SK-N-SH (cell line): ENCODE results near the gene CCDC40.

Experiments used
- CTCF ChIP-seq: fragments of 200-600 bp; sonication (generic); IDR thresholded peaks from 2 replicates; pipeline ENCODE4 v1.6.1; 2017; ENCODE audit warnings: antibody characterized with exemption, mild to moderate bottlenecking, moderate library complexity
- YY1 ChIP-seq: IDR thresholded peaks from 2 replicates; pipeline ENCODE4 v1.4.0; 2012; ENCODE audit warnings: low read depth, mild to moderate bottlenecking
- TF ChIP-seq, protein P1 (sequence below): IDR thresholded peaks from 2 replicates; pipeline ENCODE4 v1.6.1; 2012; ENCODE audit warnings: mild to moderate bottlenecking, low read depth, low read length, moderate library complexity

DNA sequence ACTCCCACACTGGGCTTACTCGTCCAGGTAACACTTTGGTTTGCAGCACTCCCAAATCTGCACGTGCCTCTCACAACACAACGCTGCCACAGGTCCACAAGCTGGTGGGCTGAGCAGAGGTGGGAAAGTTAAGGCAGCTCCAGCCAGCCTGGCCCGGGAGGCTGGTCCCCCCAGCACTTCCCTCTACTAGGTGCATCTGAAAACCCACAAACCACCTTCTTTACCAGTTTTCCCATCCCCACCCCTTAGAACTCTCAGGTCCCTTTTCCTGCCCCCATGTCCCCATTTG, 63.5 kb downstream of the CCDC40 start:
- no peak for TF ChIP-seq CTCF
- TF ChIP-seq, protein P1, sequence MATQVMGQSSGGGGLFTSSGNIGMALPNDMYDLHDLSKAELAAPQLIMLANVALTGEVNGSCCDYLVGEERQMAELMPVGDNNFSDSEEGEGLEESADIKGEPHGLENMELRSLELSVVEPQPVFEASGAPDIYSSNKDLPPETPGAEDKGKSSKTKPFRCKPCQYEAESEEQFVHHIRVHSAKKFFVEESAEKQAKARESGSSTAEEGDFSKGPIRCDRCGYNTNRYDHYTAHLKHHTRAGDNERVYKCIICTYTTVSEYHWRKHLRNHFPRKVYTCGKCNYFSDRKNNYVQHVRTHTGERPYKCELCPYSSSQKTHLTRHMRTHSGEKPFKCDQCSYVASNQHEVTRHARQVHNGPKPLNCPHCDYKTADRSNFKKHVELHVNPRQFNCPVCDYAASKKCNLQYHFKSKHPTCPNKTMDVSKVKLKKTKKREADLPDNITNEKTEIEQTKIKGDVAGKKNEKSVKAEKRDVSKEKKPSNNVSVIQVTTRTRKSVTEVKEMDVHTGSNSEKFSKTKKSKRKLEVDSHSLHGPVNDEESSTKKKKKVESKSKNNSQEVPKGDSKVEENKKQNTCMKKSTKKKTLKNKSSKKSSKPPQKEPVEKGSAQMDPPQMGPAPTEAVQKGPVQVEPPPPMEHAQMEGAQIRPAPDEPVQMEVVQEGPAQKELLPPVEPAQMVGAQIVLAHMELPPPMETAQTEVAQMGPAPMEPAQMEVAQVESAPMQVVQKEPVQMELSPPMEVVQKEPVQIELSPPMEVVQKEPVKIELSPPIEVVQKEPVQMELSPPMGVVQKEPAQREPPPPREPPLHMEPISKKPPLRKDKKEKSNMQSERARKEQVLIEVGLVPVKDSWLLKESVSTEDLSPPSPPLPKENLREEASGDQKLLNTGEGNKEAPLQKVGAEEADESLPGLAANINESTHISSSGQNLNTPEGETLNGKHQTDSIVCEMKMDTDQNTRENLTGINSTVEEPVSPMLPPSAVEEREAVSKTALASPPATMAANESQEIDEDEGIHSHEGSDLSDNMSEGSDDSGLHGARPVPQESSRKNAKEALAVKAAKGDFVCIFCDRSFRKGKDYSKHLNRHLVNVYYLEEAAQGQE: no peak
- TF ChIP-seq YY1: no peak
